Measurements from ENCODE around the gene UTP18.
"Not testable (repeated sequence)": the region's sequence is repeated elsewhere in the genome, so short reads cannot be mapped to it uniquely, and the experiment has no call there.

The UTP18 gene

GRCh38 chr17:51259564-51260236 is 646 bp upstream of the UTP18 start, which contains the start of gene MBTD1:
MBTD1 (minus strand) TSS chr17:51260049; CDS start chr17:51225161, 34,888 bp downstream.
- Histone ChIP-seq H3K27ac (ENCODE audit: low read depth, low read length) (peak within 1 kb of the TSS; percentile 99), H3K4me1 (ENCODE audit: insufficient read depth, low read length) (peaks cover 29% of the 10 kb centered on the region), H3K4me3 (ENCODE audit: low read depth in 1 of 2, low read length in 2 of 2) (peak within 1 kb of the TSS; percentile 77 to 90), H3K36me3 (ENCODE audit: insufficient read depth, low read length) (peaks cover 6% of the 10 kb centered on the region), H3K27me3 (ENCODE audit: control insufficient read depth in 1 of 2, insufficient read depth in 2 of 2, low read length in 2 of 2) (no peaks in the 10 kb centered on the region), H3K9ac (ENCODE audit: low read length) (peak within 1 kb of the TSS; percentile 79), H3K9me3 (ENCODE audit: low read length) (no peaks in the 10 kb centered on the region)

GRCh38 chr17:51261024-51261963 is 948 bp downstream of the UTP18 start:
- Histone ChIP-seq H3K36me3 (ENCODE audit: insufficient read depth, low read length) (peaks cover 12% of the 10 kb centered on the region), H3K4me3 (ENCODE audit: low read depth in 1 of 2, low read length in 2 of 2) (peak overlapping the region; percentile 77 to 90), H3K4me1 (ENCODE audit: insufficient read depth, low read length) (peaks cover 26% of the 10 kb centered on the region), H3K9ac (ENCODE audit: low read length) (peak overlapping the region; percentile 79), H3K27me3 (ENCODE audit: control insufficient read depth in 1 of 2, insufficient read depth in 2 of 2, low read length in 2 of 2) (no peaks in the 10 kb centered on the region), H3K27ac (ENCODE audit: low read depth, low read length) (peak overlapping the region; percentile 99), H3K9me3 (ENCODE audit: low read length) (no peaks in the 10 kb centered on the region)

GRCh38 chr17:51263006-51263405 is 2.7 kb downstream of the UTP18 start:
- Histone ChIP-seq H3K9me3 (ENCODE audit: low read length) (no peaks in the 10 kb centered on the region), H3K27ac (ENCODE audit: low read depth, low read length) (no peak overlapping the region), H3K27me3 (ENCODE audit: control insufficient read depth in 1 of 2, insufficient read depth in 2 of 2, low read length in 2 of 2) (no peaks in the 10 kb centered on the region), H3K4me1 (ENCODE audit: insufficient read depth, low read length) (peaks cover 21% of the 10 kb centered on the region), H3K36me3 (ENCODE audit: insufficient read depth, low read length) (peaks cover 18% of the 10 kb centered on the region), H3K4me3 (ENCODE audit: low read depth in 1 of 2, low read length in 2 of 2) (no peak overlapping the region), H3K9ac (ENCODE audit: low read length) (no peak overlapping the region)

GRCh38 chr17:51264466-51264865 is 4.1 kb downstream of the UTP18 start:
- H3K4me3 ChIP-seq (ENCODE audit: low read depth in 1 of 2, low read length in 2 of 2); H3K9ac ChIP-seq (ENCODE audit: low read length); H3K27me3 ChIP-seq (ENCODE audit: control insufficient read depth in 1 of 2, insufficient read depth in 2 of 2, low read length in 2 of 2); H3K9me3 ChIP-seq (ENCODE audit: low read length); H3K27ac ChIP-seq (ENCODE audit: low read depth, low read length): not testable (repeated sequence)
- Histone ChIP-seq H3K36me3 (ENCODE audit: insufficient read depth, low read length) (peaks cover 31% of the 10 kb centered on the region), H3K4me1 (ENCODE audit: insufficient read depth, low read length) (peaks cover 10% of the 10 kb centered on the region)

GRCh38 chr17:51269991-51270390 is 9.6 kb downstream of the UTP18 start:
- Histone ChIP-seq H3K36me3 (ENCODE audit: insufficient read depth, low read length) (peaks cover 47% of the 10 kb centered on the region), H3K4me1 (ENCODE audit: insufficient read depth, low read length) (no peaks in the 10 kb centered on the region), H3K9me3 (ENCODE audit: low read length) (no peaks in the 10 kb centered on the region), H3K4me3 (ENCODE audit: low read depth in 1 of 2, low read length in 2 of 2) (no peak overlapping the region), H3K9ac (ENCODE audit: low read length) (no peak overlapping the region), H3K27ac (ENCODE audit: low read depth, low read length) (no peak overlapping the region), H3K27me3 (ENCODE audit: control insufficient read depth in 1 of 2, insufficient read depth in 2 of 2, low read length in 2 of 2) (no peaks in the 10 kb centered on the region)

GRCh38 chr17:51270636-51271035 is 10.3 kb downstream of the UTP18 start:
- Histone ChIP-seq H3K9me3 (ENCODE audit: low read length) (no peaks in the 10 kb centered on the region), H3K27ac (ENCODE audit: low read depth, low read length) (no peak overlapping the region), H3K4me1 (ENCODE audit: insufficient read depth, low read length) (no peaks in the 10 kb centered on the region), H3K9ac (ENCODE audit: low read length) (no peak overlapping the region), H3K27me3 (ENCODE audit: control insufficient read depth in 1 of 2, insufficient read depth in 2 of 2, low read length in 2 of 2) (no peaks in the 10 kb centered on the region), H3K36me3 (ENCODE audit: insufficient read depth, low read length) (peaks cover 47% of the 10 kb centered on the region), H3K4me3 (ENCODE audit: low read depth in 1 of 2, low read length in 2 of 2) (no peak overlapping the region)

- Histone ChIP-seq H3K36me3 (ENCODE audit: insufficient read depth, low read length) (peaks cover 54% of the 10 kb centered on the region), H3K9me3 (ENCODE audit: low read length) (no peaks in the 10 kb centered on the region), H3K4me1 (ENCODE audit: insufficient read depth, low read length) (no peaks in the 10 kb centered on the region), H3K27me3 (ENCODE audit: control insufficient read depth in 1 of 2, insufficient read depth in 2 of 2, low read length in 2 of 2) (no peaks in the 10 kb centered on the region), H3K27ac (ENCODE audit: low read depth, low read length) (no peak overlapping the region), H3K4me3 (ENCODE audit: low read depth in 1 of 2, low read length in 2 of 2) (no peak overlapping the region), H3K9ac (ENCODE audit: low read length) (no peak overlapping the region)
Observed at GRCh38 chr17:51272812-51273211, 12.5 kb downstream of the UTP18 start.

GRCh38 chr17:51275381-51275780 is 15.0 kb downstream of the UTP18 start:
- peaks cover 59% of the 10 kb centered on the region for H3K36me3 ChIP-seq (ENCODE audit: insufficient read depth, low read length)

GRCh38 chr17:51279183-51279582 is 18.8 kb downstream of the UTP18 start:
- Histone ChIP-seq H3K27ac (ENCODE audit: low read depth, low read length) (no peak overlapping the region), H3K36me3 (ENCODE audit: insufficient read depth, low read length) (peaks cover 60% of the 10 kb centered on the region), H3K9me3 (ENCODE audit: low read length) (no peaks in the 10 kb centered on the region), H3K4me3 (ENCODE audit: low read depth in 1 of 2, low read length in 2 of 2) (no peak overlapping the region), H3K27me3 (ENCODE audit: control insufficient read depth in 1 of 2, insufficient read depth in 2 of 2, low read length in 2 of 2) (no peaks in the 10 kb centered on the region), H3K4me1 (ENCODE audit: insufficient read depth, low read length) (no peaks in the 10 kb centered on the region), H3K9ac (ENCODE audit: low read length) (no peak overlapping the region)

More at GRCh38 chr17:51275381-51275780, 15.0 kb downstream of the UTP18 start:
- no peak overlapping the region for H3K4me3 ChIP-seq (ENCODE audit: low read depth in 1 of 2, low read length in 2 of 2)
- no peaks in the 10 kb centered on the region for H3K27me3 ChIP-seq (ENCODE audit: control insufficient read depth in 1 of 2, insufficient read depth in 2 of 2, low read length in 2 of 2)
- no peaks in the 10 kb centered on the region for H3K4me1 ChIP-seq (ENCODE audit: insufficient read depth, low read length)
- H3K9ac ChIP-seq (ENCODE audit: low read length), result no peak overlapping the region
- H3K9me3 ChIP-seq (ENCODE audit: low read length), result no peaks in the 10 kb centered on the region
- no peak overlapping the region for H3K27ac ChIP-seq (ENCODE audit: low read depth, low read length)

- no peak overlapping the region for H3K9ac ChIP-seq (ENCODE audit: low read length)
- peaks cover 55% of the 10 kb centered on the region for H3K36me3 ChIP-seq (ENCODE audit: insufficient read depth, low read length)
- H3K27ac ChIP-seq (ENCODE audit: low read depth, low read length), result no peak overlapping the region
- no peak overlapping the region for H3K4me3 ChIP-seq (ENCODE audit: low read depth in 1 of 2, low read length in 2 of 2)
- no peaks in the 10 kb centered on the region for H3K9me3 ChIP-seq (ENCODE audit: low read length)
- H3K27me3 ChIP-seq (ENCODE audit: control insufficient read depth in 1 of 2, insufficient read depth in 2 of 2, low read length in 2 of 2), result no peaks in the 10 kb centered on the region
- peaks cover 5% of the 10 kb centered on the region for H3K4me1 ChIP-seq (ENCODE audit: insufficient read depth, low read length)
Observed at GRCh38 chr17:51287412-51287811, 27.1 kb downstream of the UTP18 start.

GRCh38 chr17:51289696-51290111 is 29.4 kb downstream of the UTP18 start:
- Histone ChIP-seq H3K27me3 (ENCODE audit: control insufficient read depth in 1 of 2, insufficient read depth in 2 of 2, low read length in 2 of 2) (no peaks in the 10 kb centered on the region), H3K4me3 (ENCODE audit: low read depth in 1 of 2, low read length in 2 of 2) (no peak overlapping the region), H3K4me1 (ENCODE audit: insufficient read depth, low read length) (peaks cover 5% of the 10 kb centered on the region), H3K36me3 (ENCODE audit: insufficient read depth, low read length) (peaks cover 55% of the 10 kb centered on the region), H3K9ac (ENCODE audit: low read length) (no peak overlapping the region), H3K27ac (ENCODE audit: low read depth, low read length) (no peak overlapping the region), H3K9me3 (ENCODE audit: low read length) (no peaks in the 10 kb centered on the region)
